ENCODE data around the gene CPED1. TPM values are rescaled to one million over a fixed set of nuclear protein-coding genes. Genes with fewer than 3 reads are reported as not detected.

The CPED1 gene
- total RNA-seq, 2 experiments from 2014 or later, result not detected

- no peaks in the 10 kb centered on the region for H4K20me1 ChIP-seq (ENCODE audit: insufficient read depth, low read length)
- H3K9me2 ChIP-seq (ENCODE audit: insufficient read depth, low read length), result no peaks in the 10 kb centered on the region
- H3K4me2 ChIP-seq (ENCODE audit: low read length), result no peak overlapping the region
- TF ChIP-seq CTCF (conservative IDR thresholded peaks at IDR 0.05; ENCODE audit: low read length), result peak; percentile 87
- TF ChIP-seq EZH2phosphoT487 (IDR thresholded peaks at IDR 0.05; ENCODE audit: borderline replicate concordance, low read depth, low read length), result no peak
- H3K4me1 ChIP-seq (ENCODE audit: insufficient read depth, low read length, poor library complexity, severe bottlenecking), result no peaks in the 10 kb centered on the region
- H2AFZ ChIP-seq (ENCODE audit: low read length), result no peak overlapping the region
- no peak overlapping the region for H3K27ac ChIP-seq (ENCODE audit: low read depth, low read length, poor library complexity, severe bottlenecking)
- no peaks in the 10 kb centered on the region for H3K9me3 ChIP-seq (ENCODE audit: low read length)
- ChIA-PET CTCF (ENCODE audit: unreplicated experiment) (no interaction called here), POLR2A (interaction anchor here (0.5 kb wide), 1 partner anchor 10 kb away, joined by 5 read pairs; no protein-coding TSS in a partner anchor)
- no peak overlapping the region for H3K4me3 ChIP-seq (ENCODE audit: low read depth, low read length, poor library complexity, severe bottlenecking)
- BruUV-seq (replicated peaks), result no TSS peak
- intact Hi-C loops (cut with micrococcal nuclease; ENCODE audit: unreplicated experiment), result loop anchor here (1.0 to 5.0 kb wide), 3 partner anchors 94 to 289 kb away; no protein-coding TSS in a partner anchor
- DNase-seq (ENCODE audit: low spot score), result peak; percentile 51
- H3K79me2 ChIP-seq (ENCODE audit: insufficient read depth, low read depth, low read length), result no peaks in the 10 kb centered on the region
- H3K36me3 ChIP-seq (ENCODE audit: insufficient read depth, low read length), result no peaks in the 10 kb centered on the region
Measured at GRCh38 chr7:121081327-121081936, 92.9 kb downstream of the CPED1 start.

- no peak overlapping the region for H2AFZ ChIP-seq (ENCODE audit: low read length)
- no peak overlapping the region for H3K27ac ChIP-seq (ENCODE audit: low read depth, low read length, poor library complexity, severe bottlenecking)
- TF ChIP-seq EZH2phosphoT487 (IDR thresholded peaks at IDR 0.05; ENCODE audit: borderline replicate concordance, low read depth, low read length) (no peak), CTCF (conservative IDR thresholded peaks at IDR 0.05; ENCODE audit: low read length) (no peak)
- no peaks in the 10 kb centered on the region for H3K9me3 ChIP-seq (ENCODE audit: low read length)
- BruUV-seq (replicated peaks), result no TSS peak
- ChIA-PET CTCF (ENCODE audit: unreplicated experiment) (no interaction called here), POLR2A (interaction anchor here (0.6 to 1.5 kb wide), 6 partner anchors 18 to 579 kb away, joined by 3 to 6 read pairs (median 3); no protein-coding TSS in a partner anchor)
- no peaks in the 10 kb centered on the region for H3K4me1 ChIP-seq (ENCODE audit: insufficient read depth, low read length, poor library complexity, severe bottlenecking)
- no peaks in the 10 kb centered on the region for H4K20me1 ChIP-seq (ENCODE audit: insufficient read depth, low read length)
- intact Hi-C loops (cut with micrococcal nuclease; ENCODE audit: unreplicated experiment), result loop anchor here (5.0 kb wide), 1 partner anchor 290 kb away; no protein-coding TSS in a partner anchor
- H3K9me2 ChIP-seq (ENCODE audit: insufficient read depth, low read length), result no peaks in the 10 kb centered on the region
- H3K79me2 ChIP-seq (ENCODE audit: insufficient read depth, low read depth, low read length), result no peaks in the 10 kb centered on the region
- DNase-seq (ENCODE audit: low spot score), result no peak
- no peaks in the 10 kb centered on the region for H3K36me3 ChIP-seq (ENCODE audit: insufficient read depth, low read length)
- H3K4me2 ChIP-seq (ENCODE audit: low read length), result no peak overlapping the region
- H3K4me3 ChIP-seq (ENCODE audit: low read depth, low read length, poor library complexity, severe bottlenecking), result no peak overlapping the region
Measured at GRCh38 chr7:121082400-121083101, 94.0 kb downstream of the CPED1 start.

Measured in OCI-LY7 (cell line).